ENCODE measurements around the gene POLR3E.
"Not testable (repeated sequence)": the region's sequence is repeated elsewhere in the genome, so short reads cannot be mapped to it uniquely, and the experiment has no call there.

The POLR3E gene

GRCh38 chr16:22335668-22336246 is 38.5 kb downstream of the POLR3E start:
- no peak for DNase-seq (ENCODE audit: low read depth in 3 of 3)

DNA sequence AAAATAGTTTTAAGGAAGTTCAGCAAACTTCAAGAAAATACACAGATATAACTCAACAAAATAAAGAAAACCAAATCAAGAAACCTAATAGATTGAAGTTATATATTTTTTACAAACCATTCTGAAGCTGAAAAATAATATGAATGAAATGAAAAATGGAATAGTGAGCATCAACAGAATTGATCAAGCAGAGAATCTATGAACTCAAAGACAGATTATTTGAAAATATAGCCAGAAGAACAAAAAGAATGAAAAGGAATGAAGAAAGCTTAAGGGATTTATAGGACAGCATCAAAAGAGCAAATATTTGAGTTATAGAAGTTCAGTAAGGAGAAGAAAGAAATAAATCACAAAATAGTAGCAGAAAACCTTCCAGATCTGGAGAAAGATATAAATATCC is 39.4 kb downstream of the POLR3E start:
- no peak for DNase-seq (ENCODE audit: low read depth in 3 of 3)

GRCh38 chr16:22337045-22337444 is 39.8 kb downstream of the POLR3E start:
- no peak for DNase-seq (ENCODE audit: low read depth in 3 of 3)

DNA sequence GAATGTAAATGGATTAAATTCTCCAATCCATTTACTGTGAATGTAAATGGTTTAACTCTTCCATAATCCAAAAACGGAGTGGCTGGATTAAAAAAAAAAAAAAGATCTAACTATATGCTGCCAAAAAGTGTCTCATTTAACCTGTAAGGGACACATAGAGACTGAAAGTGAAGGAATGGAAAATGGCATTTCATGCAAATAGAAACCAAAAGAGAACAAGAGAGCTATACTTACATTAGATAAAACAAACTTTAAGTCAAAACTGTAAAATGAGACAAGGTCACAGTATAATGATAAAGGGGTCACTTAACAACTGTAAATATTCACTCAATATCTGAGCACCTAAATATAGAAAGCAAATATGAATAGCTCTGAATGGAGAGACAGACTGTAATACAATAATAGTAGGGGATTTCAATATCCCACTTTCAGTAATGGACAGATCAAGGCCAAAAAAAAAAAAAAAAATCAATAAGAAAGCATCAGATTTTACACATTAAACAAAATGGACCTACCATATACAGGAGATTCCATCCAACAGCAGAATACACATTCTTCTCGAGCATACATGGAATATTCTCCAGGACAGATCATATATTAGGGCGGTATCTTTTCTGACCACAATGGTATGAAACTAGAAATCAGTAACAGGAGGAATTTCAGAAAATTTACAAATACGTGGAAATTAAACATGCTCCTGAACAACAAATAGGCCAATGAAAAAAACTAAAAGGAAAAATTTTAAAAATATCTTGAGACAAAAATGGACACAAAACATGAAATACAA is 40.8 kb downstream of the POLR3E start:
- DNase-seq (ENCODE audit: low read depth in 3 of 3), result no peak

GRCh38 chr16:22340945-22341344 is 43.7 kb downstream of the POLR3E start:
- DNase-seq (ENCODE audit: low read depth in 3 of 3), result no peak

DNA sequence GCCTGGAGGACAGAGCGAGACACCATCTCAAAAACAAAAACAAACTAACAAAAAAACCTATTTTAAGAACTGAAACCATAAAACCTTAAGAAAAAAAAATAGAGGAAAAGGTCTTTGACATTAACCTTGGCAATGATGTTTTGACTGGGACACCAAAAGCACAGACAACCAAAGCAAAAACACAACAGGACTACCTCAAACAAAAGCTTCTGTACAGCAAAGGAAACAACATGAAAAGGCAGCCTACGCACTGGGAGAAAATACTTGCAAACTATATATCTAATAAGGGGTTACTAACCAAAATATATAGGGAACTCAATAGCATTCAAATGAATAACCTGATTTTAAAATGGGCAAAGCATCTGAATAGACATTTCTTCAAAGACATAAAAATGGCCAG is 44.9 kb downstream of the POLR3E start:
- no peak for DNase-seq (ENCODE audit: low read depth in 3 of 3)

DNA sequence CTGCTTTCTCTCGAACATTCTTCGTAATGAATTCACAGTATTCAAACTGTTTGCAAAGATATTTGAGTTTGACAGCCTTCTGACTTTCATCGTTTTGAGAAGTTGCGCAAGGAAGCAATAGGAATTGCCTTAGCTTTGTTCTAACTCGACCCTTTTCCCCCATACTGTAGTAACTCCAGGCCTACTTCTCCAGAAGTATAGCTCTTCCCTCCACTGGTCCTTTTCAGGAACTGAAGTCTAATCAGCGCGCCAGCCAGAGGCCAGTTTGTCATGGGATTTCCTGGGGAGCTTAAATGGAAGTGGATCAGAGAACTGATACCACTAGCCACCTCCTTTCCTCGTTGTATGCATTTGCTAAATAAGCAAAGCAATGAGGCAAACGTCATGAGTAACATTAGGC is 49.3 kb downstream of the POLR3E start:
- DNase-seq (ENCODE audit: low read depth in 3 of 3), result no peak

DNA sequence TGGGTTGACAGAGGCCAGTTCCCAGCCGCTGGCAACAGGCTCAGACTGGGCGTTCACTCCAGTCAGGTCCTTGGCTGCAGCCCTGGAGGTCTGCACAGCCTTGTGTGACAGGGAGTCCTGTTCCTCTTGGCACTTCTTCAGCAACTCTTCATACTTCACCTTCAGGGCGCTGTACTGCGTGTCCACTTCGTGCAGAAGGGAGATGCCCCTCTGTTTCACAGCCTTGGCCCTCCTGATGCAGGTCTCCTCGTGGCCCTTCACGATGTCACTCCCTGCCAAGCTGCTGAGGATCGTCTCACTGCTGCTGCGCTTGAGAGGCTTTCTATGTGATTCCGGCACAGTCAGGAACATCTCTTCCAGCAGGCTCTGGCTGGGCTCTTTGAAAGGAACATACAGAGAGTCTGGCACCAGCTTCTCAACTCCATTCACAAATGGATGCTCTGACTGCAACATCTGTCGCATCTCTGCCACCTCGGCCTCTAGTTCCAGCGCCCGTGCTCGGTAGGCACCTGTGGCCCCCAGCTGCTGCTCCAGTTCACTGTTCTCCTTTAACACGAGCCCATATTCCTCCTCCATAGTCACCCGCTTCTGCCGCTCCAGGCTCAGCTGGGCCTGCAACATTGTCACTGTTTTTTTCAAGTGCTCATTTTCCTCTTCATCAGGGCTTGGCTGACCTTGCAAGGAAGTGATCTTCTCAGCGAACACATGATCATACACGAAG is 50.1 kb downstream of the POLR3E start:
- DNase-seq (ENCODE audit: low read depth in 3 of 3), result no peak

GRCh38 chr16:22348291-22348690 is 51.1 kb downstream of the POLR3E start:
- DNase-seq (ENCODE audit: low read depth in 3 of 3), result no peak

GRCh38 chr16:22351017-22351416 is 53.8 kb downstream of the POLR3E start:
- DNase-seq (ENCODE audit: low read depth in 3 of 3), result not testable (repeated sequence)

DNA sequence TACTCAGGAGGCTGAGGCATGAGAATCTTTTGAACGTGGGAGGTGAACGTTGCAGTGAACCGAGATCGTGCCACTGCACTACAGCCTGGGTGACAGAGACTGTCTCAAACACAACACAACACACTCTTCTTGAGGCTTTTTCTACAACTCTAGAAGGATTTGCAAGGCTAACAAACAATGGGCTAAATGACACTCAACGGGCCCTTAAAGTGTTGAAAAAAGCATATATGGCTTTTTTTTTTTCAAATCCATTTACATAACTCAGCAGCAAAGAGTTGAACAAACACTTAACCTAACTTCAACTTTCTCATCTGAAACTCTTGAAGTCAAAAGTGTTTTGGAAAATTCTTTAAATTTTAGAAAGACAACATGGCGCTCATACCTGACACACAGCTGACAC is 54.9 kb downstream of the POLR3E start:
- no peak for DNase-seq (ENCODE audit: low read depth in 3 of 3)

- DNase-seq (ENCODE audit: low read depth in 3 of 3), result no peak
Measured at GRCh38 chr16:22352723-22353122, 55.5 kb downstream of the POLR3E start.

DNA sequence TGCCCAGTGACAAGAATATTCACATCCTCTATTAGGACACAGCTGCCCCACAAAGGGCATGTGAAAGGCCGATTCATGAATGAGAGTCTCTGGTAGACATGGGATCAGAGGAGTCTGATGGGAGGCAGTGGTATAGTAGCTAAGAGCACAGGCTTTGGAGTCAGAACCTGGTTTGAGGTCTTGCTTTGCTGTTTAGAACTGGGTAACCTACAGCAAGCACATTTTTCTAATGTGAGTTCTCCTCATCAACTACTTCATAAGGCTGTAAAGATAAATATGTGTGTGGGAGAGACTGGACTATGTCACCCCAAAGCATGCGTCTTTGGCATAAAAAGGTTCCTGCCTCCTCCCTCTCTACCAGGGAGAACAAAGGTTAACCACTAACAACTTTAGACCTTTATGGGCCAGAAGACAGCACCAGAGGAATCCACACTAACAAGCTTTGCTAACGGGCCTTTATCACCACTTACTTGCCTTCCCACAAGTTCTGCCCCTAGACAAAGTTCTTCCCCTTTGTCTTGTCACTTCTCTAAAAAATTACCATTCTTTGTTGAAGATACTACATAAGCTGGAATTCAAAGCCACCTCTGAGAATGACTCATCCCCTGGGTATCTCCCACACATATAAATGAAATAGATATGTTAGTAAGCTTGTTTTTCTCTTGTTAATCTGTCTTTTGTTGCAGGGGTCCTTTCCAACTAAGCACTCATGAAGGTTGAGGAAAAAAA is 56.1 kb downstream of the POLR3E start:
- no peak for DNase-seq (ENCODE audit: low read depth in 3 of 3)

DNA sequence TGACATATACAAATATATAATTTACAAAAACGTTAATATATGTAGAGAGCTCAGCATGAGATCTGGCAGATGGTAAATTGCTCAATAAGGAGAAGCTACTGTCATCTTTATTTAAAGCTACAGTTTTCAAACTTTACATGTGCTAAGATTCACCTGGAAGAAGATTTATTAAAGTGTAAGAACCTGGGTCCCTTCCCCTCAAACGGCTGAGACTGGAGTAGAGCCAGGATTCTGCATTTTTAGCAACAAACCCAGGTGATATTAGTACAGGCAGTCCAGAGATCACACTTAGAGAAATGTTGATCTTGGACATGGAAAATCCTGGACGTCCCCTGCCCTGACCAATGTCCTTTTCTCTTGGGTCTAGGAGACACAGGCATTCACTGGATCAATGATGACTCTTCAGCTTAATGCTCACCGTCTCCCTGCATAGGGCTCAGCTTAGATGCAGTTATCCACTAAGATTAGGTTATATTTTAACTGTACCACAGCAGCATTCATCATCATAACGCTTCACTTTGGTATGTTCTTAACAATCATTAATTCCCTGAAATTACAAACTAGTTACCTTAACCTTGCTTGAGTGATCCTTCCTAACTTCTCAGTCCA is 56.8 kb downstream of the POLR3E start:
- no peak for DNase-seq (ENCODE audit: low read depth in 3 of 3)

DNA sequence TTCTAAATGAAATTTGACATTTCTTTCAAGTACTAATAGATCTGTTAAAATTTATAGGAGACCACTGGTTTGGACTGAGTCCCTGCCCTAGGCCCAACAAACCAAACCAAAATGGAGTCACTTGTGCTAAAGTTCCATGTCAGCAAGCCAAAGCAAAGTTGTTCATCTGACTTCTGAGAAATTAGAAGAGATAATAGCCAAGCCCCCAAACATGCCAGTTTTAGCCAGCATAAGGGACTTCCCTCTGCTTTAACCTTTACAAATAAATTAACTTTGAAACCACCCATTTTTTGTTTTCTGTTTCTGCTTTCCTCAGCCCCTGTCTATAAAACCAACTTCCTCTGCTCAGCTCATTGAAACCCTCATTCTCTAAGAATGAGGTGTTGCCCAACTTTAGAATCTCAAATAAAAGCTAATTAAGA is 58.3 kb downstream of the POLR3E start:
- DNase-seq (ENCODE audit: low read depth in 3 of 3), result no peak

DNA sequence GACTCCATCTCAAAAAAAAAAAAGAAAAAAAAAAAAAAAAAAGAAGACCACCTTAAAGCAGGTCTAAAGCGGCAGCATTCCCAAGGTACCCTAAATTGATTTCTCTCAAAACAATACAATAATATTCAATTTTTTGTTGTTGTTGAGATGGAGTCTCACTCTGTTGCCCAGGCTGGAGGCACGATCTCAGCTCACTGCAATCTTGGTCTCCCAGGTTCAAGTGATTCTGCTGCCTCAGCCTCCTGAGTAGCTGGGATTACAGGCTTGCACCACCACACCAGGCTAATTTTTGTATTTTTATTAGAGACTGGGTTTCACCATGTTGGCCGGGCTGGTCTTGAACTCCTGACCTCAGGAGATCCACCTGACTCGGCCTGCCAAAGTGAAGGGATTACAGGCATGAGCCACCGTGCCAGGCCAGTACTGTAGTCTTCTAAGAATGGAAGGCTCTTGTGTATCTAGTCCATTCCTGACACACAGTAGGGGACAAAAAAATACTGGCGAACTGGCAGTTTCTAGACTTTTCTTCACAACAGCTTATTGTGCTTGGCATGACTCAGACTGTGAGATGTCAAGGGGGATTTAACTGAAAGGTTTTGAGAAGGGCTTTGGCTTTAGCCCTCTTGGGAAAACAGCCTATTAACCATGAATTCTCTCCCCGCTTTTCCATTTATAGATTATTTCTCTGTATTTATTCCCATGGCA is 59.9 kb downstream of the POLR3E start:
- no peak for DNase-seq (ENCODE audit: low read depth in 3 of 3)

DNA sequence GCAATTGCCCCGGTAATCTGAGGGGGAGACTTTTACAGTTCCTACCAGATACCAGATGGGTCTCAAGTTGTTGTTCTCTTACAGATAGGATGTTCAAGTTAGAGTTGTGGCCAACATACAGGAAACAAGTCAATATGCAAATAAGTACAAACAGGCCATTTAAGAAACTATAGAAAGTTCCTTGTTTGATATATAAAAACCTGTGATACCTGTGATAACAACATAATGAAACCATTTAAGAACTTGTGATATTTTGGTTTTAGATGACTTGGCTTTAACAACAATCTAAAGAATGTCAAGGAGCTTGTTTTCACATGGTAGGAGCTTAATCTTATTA is 60.4 kb downstream of the POLR3E start:
- DNase-seq (ENCODE audit: low read depth in 3 of 3), result no peak

- DNase-seq (ENCODE audit: low read depth in 3 of 3), result no peak
Measured at GRCh38 chr16:22358000-22358399, 60.8 kb downstream of the POLR3E start.

GRCh38 chr16:22359679-22360078 is 62.5 kb downstream of the POLR3E start:
- no peak for DNase-seq (ENCODE audit: low read depth in 3 of 3)

- no peak for DNase-seq (ENCODE audit: low read depth in 3 of 3)
Measured at GRCh38 chr16:22360963-22361659, 63.9 kb downstream of the POLR3E start.

DNA sequence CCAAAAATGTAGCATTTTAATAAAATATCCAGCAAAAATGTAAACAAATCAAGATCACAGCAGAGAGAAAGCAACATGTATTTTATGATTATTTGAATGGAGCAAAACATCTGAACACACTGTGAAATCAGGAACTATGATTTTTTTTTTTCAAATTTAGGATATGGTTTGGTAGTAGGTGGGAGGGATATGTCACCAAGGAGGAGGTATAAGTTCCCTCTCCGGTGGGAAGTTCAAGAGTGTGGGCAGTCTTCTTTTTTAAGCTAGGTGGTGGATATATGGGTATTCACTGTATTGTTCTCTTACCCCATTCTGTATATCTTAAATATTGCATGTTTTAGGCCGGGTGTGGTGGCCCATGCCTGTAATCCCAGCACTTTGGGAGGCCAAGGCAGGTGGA is 67.0 kb downstream of the POLR3E start:
- no peak for DNase-seq (ENCODE audit: low read depth in 3 of 3)

Data from stimulated activated CD4-positive, alpha-beta T cell treated with anti-CD3 and anti-CD28 coated beads, TNF-alpha, amount 100 ng/mL, for 24 hours (primary cell).